SK-N-SH (cell line): ENCODE measurements around the gene POLA1. TPM values are rescaled to one million over a fixed set of nuclear protein-coding genes. Genes with fewer than 3 reads are reported as not detected.

Source experiments
- CTCF ChIA-PET: fragments of 300-600, 350-600 bp; formaldehyde crosslinking; extraction: SDS; loops from one replicate; lab custom pipeline; 2021; lab: Yijun Ruan, JAX
- POLR2A ChIA-PET: fragments of 350-600 bp; sonication (Branson Sonifier 250); formaldehyde crosslinking; extraction: SDS; loops from one replicate; lab custom pipeline; 2020; ENCODE audit warnings: antibody characterized with exemption, inconsistent platforms; lab: Yijun Ruan, JAX
- DNase-seq: peaks from one replicate; pipeline ENCODE4 v3.0.0; 2012
- H2AFZ ChIP-seq: fragments of 200-600 bp; sonication (generic); 2 replicates; pipeline ENCODE4 v1.8.1; 2016; ENCODE audit warnings: antibody characterized with exemption, mild to moderate bottlenecking, low read depth
- H3F3A ChIP-seq: fragments of 200-600 bp; sonication (generic); replicated peaks from 2 replicates; pipeline ENCODE3; 2016; ENCODE audit warnings: antibody characterized with exemption, mild to moderate bottlenecking; ENCODE audit not compliant: insufficient read depth
- H3K27ac ChIP-seq, 2 experiments: fragments of 200-500 bp in 1 of 2; fragments of 200-600 bp in 1 of 2; sonication (Bioruptor generic) in 1 of 2; sonication (generic), shearing (Covaris generic) in 1 of 2; 2 replicates each; pipeline versions ENCODE4 v1.5.1 to v1.6.1; 2014 to 2016; ENCODE audit warnings: low read depth in 2 of 2, inconsistent platforms in 1 of 2, low read length in 1 of 2, mild to moderate bottlenecking in 1 of 2, mixed read lengths in 1 of 2
- H3K27me3 ChIP-seq: fragments of 200-600 bp; sonication (generic), shearing (Covaris generic); 2 replicates; pipeline ENCODE4 v1.6.1; 2016; ENCODE audit warnings: mixed run types; ENCODE audit not compliant: insufficient read depth
- H3K36me3 ChIP-seq, 2 experiments: fragments of 200-500 bp in 1 of 2; fragments of 200-600 bp in 1 of 2; sonication (Bioruptor generic) in 1 of 2; sonication (generic) in 1 of 2; replicated peaks in 1 of 2; 2 replicates each; pipeline versions ENCODE3 to v1.5.1; 2014 to 2016; ENCODE audit warnings: low read length in 1 of 2, mild to moderate bottlenecking in 1 of 2; ENCODE audit not compliant: insufficient read depth in 2 of 2, control insufficient read depth in 1 of 2
- H3K4me1 ChIP-seq, 2 experiments: fragments of 200-500 bp in 1 of 2; fragments of 200-600 bp in 1 of 2; sonication (Bioruptor generic) in 1 of 2; sonication (generic), shearing (Covaris generic) in 1 of 2; 2 replicates each; pipeline versions ENCODE4 v1.5.1 to v1.6.1; 2014 to 2016; ENCODE audit warnings: low read depth in 1 of 2, low read length in 1 of 2, mixed run types in 1 of 2; ENCODE audit not compliant: insufficient read depth in 2 of 2, control insufficient read depth in 1 of 2
- H3K4me2 ChIP-seq: fragments of 200-600 bp; sonication (generic), shearing (Covaris generic); 2 replicates; pipeline ENCODE4 v1.6.1; 2017; ENCODE audit warnings: mixed run types
- H3K4me3 ChIP-seq, 2 experiments: fragments of 200-500 bp in 1 of 2; fragments of 200-600 bp in 1 of 2; sonication (Bioruptor generic) in 1 of 2; sonication (generic), shearing (Covaris generic) in 1 of 2; 2 replicates each; pipeline versions ENCODE4 v1.5.1 to v1.8.1; 2014 to 2016; ENCODE audit warnings: low read depth in 2 of 2, inconsistent platforms in 1 of 2, low read length in 1 of 2, mild to moderate bottlenecking in 1 of 2, mixed read lengths in 1 of 2, moderate library complexity in 1 of 2
- H3K79me2 ChIP-seq: fragments of 200-600 bp; sonication (generic); 2 replicates; pipeline ENCODE4 v1.8.1; 2017; ENCODE audit warnings: mild to moderate bottlenecking; ENCODE audit not compliant: insufficient read depth
- H3K9ac ChIP-seq: fragments of 200-600 bp; sonication (generic); 2 replicates; pipeline ENCODE4 v1.6.1; 2017; ENCODE audit warnings: mixed run types
- H3K9me2 ChIP-seq: fragments of 200-600 bp; sonication (generic); 2 replicates; pipeline ENCODE4 v1.6.1; 2017; ENCODE audit warnings: mixed run types
- H3K9me3 ChIP-seq: fragments of 200-600 bp; sonication (generic); 2 replicates; pipeline ENCODE4 v1.6.1; 2017; ENCODE audit warnings: mixed run types, mild to moderate bottlenecking, moderate library complexity
- H4K20me1 ChIP-seq: fragments of 200-600 bp; sonication (generic); 2 replicates; pipeline ENCODE4 v1.6.1; 2017; ENCODE audit warnings: mild to moderate bottlenecking, mixed run types; ENCODE audit not compliant: insufficient read depth
- CHD2 ChIP-seq: fragments of 150-350 bp; IDR thresholded peaks from 2 replicates; pipeline ENCODE4 v1.6.1; 2018; ENCODE audit warnings: low read length; ENCODE audit not compliant: partially characterized antibody
- EP300 ChIP-seq, 2 experiments: IDR thresholded peaks; 2 replicates each; pipeline versions ENCODE4 v1.4.0 to v1.6.1; 2012; ENCODE audit warnings: borderline replicate concordance in 1 of 2, low read depth in 1 of 2, low read length in 1 of 2
- EZH2phosphoT487 ChIP-seq: fragments of 200-600 bp; sonication (generic); IDR thresholded peaks from 2 replicates; pipeline ENCODE4 v1.6.1; 2017; ENCODE audit warnings: low read depth, mixed run types, mild to moderate bottlenecking, antibody characterized with exemption, moderate library complexity, borderline replicate concordance
- FOXJ3 ChIP-seq: sonication (generic); formaldehyde crosslinking; IDR thresholded peaks from 2 replicates; pipeline ENCODE4 v1.5.1; 2020; ENCODE audit warnings: mild to moderate bottlenecking, missing genetic modification reagents
- GABPA ChIP-seq: IDR thresholded peaks from 2 replicates; pipeline ENCODE4 v1.4.0; 2012; ENCODE audit warnings: low read depth, mild to moderate bottlenecking
- GATA2 ChIP-seq: sonication (generic); formaldehyde crosslinking; IDR thresholded peaks from 2 replicates; pipeline ENCODE4 v1.5.0; 2020; ENCODE audit warnings: mild to moderate bottlenecking, missing genetic modification reagents
- JUND ChIP-seq: IDR thresholded peaks from 2 replicates; pipeline ENCODE4 v1.4.0; 2012
- MAX ChIP-seq: IDR thresholded peaks from 2 replicates; pipeline ENCODE4 v1.4.0; 2012; ENCODE audit warnings: low read depth
- MEF2A ChIP-seq: IDR thresholded peaks from 2 replicates; pipeline ENCODE4 v1.4.0; 2012; ENCODE audit warnings: low read depth, borderline replicate concordance
- NFIC ChIP-seq: IDR thresholded peaks from 2 replicates; pipeline ENCODE4 v1.4.0; 2012; ENCODE audit warnings: borderline replicate concordance
- PBX3 ChIP-seq: IDR thresholded peaks from 2 replicates; pipeline ENCODE4; 2012
- RCOR1 ChIP-seq: fragments of 150-350 bp; IDR thresholded peaks from 2 replicates; pipeline ENCODE4 v1.6.1; 2017; ENCODE audit warnings: antibody characterized with exemption, low read length
- RFX5 ChIP-seq: IDR thresholded peaks from 2 replicates; pipeline ENCODE4 v1.6.1; 2012; ENCODE audit warnings: mild to moderate bottlenecking, improper control_type of control experiment, low read length
- RXRA ChIP-seq: IDR thresholded peaks from 2 replicates; pipeline ENCODE4 v1.4.0; 2012; ENCODE audit warnings: low read depth, mild to moderate bottlenecking, borderline replicate concordance
- SMC3 ChIP-seq: IDR thresholded peaks from 2 replicates; pipeline ENCODE4 v1.6.1; 2012; ENCODE audit warnings: low read depth, low read length, improper control_type of control experiment
- TAF1 ChIP-seq: IDR thresholded peaks from 2 replicates; pipeline ENCODE4 v1.6.1; 2012; ENCODE audit warnings: low read depth, mild to moderate bottlenecking, low read length, moderate library complexity, borderline replicate concordance
- TCF12 ChIP-seq: IDR thresholded peaks from 2 replicates; pipeline ENCODE4 v1.4.0; 2012
- TEAD4 ChIP-seq: IDR thresholded peaks from 2 replicates; pipeline ENCODE4 v1.4.0; 2012; ENCODE audit warnings: mild to moderate bottlenecking, borderline replicate concordance; ENCODE audit not compliant: insufficient read depth
- USF2 ChIP-seq: fragments of 150-350 bp; IDR thresholded peaks from 2 replicates; pipeline ENCODE4 v1.6.1; 2017; ENCODE audit warnings: antibody characterized with exemption, low read length, low read depth, borderline replicate concordance
- YY1 ChIP-seq: IDR thresholded peaks from 2 replicates; pipeline ENCODE4 v1.4.0; 2012; ENCODE audit warnings: low read depth, mild to moderate bottlenecking
- WGBS: methylation state at CpG from one replicate; pipeline ENCODE4 v1.1.6; 2017; ENCODE audit warnings: low lambda C conversion rate; 5-methylcytosine and 5-hydroxymethylcytosine counted together
- polyA plus RNA-seq, 3 experiments: library from polyadenylated mRNA; depleted of rRNA; stranded (reverse); fragments of >200 nt; gene quantifications; 2 replicates each; pipeline ENCODE4 v1.2.3, GENCODE V29; 2012

POLA1 gene
- polyA plus RNA-seq, 1 of the 3 experiments (the other 2 are of a cell fraction), result 2.8 TPM

- Histone ChIP-seq H3K36me3 (peaks cover 8% of the 10 kb centered on the region in 2 experiments), H3K4me2 (no peak overlapping the region), H3K9me2 (no peaks in the 10 kb centered on the region), H3K9me3 (no peaks in the 10 kb centered on the region), H3K27ac (no peak overlapping the region), H2AFZ (no peak overlapping the region), H3F3A (no peaks in the 10 kb centered on the region), H3K9ac (no peak overlapping the region), H3K79me2 (peaks cover 11% of the 10 kb centered on the region; the same call in 1 of the 2 replicates), H3K4me1 (no peaks in the 10 kb centered on the region), H3K4me3 (no peak overlapping the region), H4K20me1 (no peaks in the 10 kb centered on the region), H3K27me3 (no peaks in the 10 kb centered on the region)
- CTCF ChIA-PET, result no interaction called here
- no peak for DNase-seq
- TF ChIP-seq RXRA, result no peak
- TF ChIP-seq SMC3, result no peak
- no peak for TF ChIP-seq MAX
- no peak for TF ChIP-seq EP300 (IDR thresholded peaks at IDR 0.05; ENCODE audit: borderline replicate concordance in 1 of 2, low read depth in 1 of 2, low read length in 1 of 2)
- no peak for TF ChIP-seq PBX3
- TF ChIP-seq GABPA, result no peak
- no peak for TF ChIP-seq TCF12
- WGBS, result 56% methylated on average over 3 of the region's 3 CpGs
- POLR2A ChIA-PET, result no interaction called here
Measured at GRCh38 chrX:24702362-24703184, 8.9 kb downstream of the POLA1 start.

- CTCF ChIA-PET, result no interaction called here
- WGBS, result 68% methylated on average over 5 of the region's 5 CpGs
- POLR2A ChIA-PET, result no interaction called here
- no peak for TF ChIP-seq USF2
- Histone ChIP-seq H3K4me1 (no peaks in the 10 kb centered on the region), H3K9me2 (no peaks in the 10 kb centered on the region), H4K20me1 (no peaks in the 10 kb centered on the region), H2AFZ (no peak overlapping the region), H3F3A (no peaks in the 10 kb centered on the region), H3K9me3 (no peaks in the 10 kb centered on the region), H3K4me3 (no peak overlapping the region), H3K36me3 (peaks cover 8% of the 10 kb centered on the region in 2 experiments), H3K9ac (no peak overlapping the region), H3K27ac (no peak overlapping the region), H3K79me2 (peaks cover 5% of the 10 kb centered on the region; the same call in 1 of the 2 replicates), H3K27me3 (no peaks in the 10 kb centered on the region), H3K4me2 (no peak overlapping the region)
- DNase-seq, result no peak
Measured at GRCh38 chrX:24703185-24703494, 9.4 kb downstream of the POLA1 start.

- no peaks in the 10 kb centered on the region for H3K79me2 ChIP-seq
- H3K4me2 ChIP-seq, result no peak overlapping the region
- ChIA-PET POLR2A (no interaction called here), CTCF (no interaction called here)
- no peak overlapping the region; a peak in 1 of 4 replicates for H3K27ac ChIP-seq
- no peaks in the 10 kb centered on the region; a peak in 1 of 4 replicates for H3K4me1 ChIP-seq
- H3K27me3 ChIP-seq, result no peaks in the 10 kb centered on the region
- H3K9me3 ChIP-seq, result no peaks in the 10 kb centered on the region
- H3K9ac ChIP-seq, result no peak overlapping the region
- no peak for TF ChIP-seq EZH2phosphoT487
- TF ChIP-seq TCF12, result no peak
- TF ChIP-seq EP300 (IDR thresholded peaks at IDR 0.05; ENCODE audit: borderline replicate concordance in 1 of 2, low read depth in 1 of 2, low read length in 1 of 2), result no peak
- TF ChIP-seq TEAD4, result no peak
- no peak for TF ChIP-seq JUND
- TF ChIP-seq TAF1, result no peak
- TF ChIP-seq SMC3, result no peak
- no peak for TF ChIP-seq MEF2A
- no peak for TF ChIP-seq CHD2
- TF ChIP-seq FOXJ3 (CRISPR knock-in tag), result no peak
- no peak for TF ChIP-seq RFX5
- TF ChIP-seq MAX, result no peak
- no peak for TF ChIP-seq NFIC
- no peak for TF ChIP-seq YY1
- TF ChIP-seq GATA2 (CRISPR knock-in tag), result no peak
- TF ChIP-seq RCOR1, result no peak
- no peaks in the 10 kb centered on the region for H4K20me1 ChIP-seq
- no peaks in the 10 kb centered on the region for H3K9me2 ChIP-seq
- peaks cover 0 to 8% of the 10 kb centered on the region in 2 experiments for H3K36me3 ChIP-seq
- H2AFZ ChIP-seq, result no peak overlapping the region
- no peak overlapping the region for H3K4me3 ChIP-seq
- WGBS, result 58% methylated on average over 4 of the region's 4 CpGs
- no peaks in the 10 kb centered on the region for H3F3A ChIP-seq
- no peak for DNase-seq
Measured at GRCh38 chrX:24718771-24719170, 25.1 kb downstream of the POLA1 start.
